ENCODE data around the gene ENOPH1.

ENOPH1 gene

GRCh38 chr4:82437285-82438005, 7.1 kb downstream of the ENOPH1 start:
- H3K9me3 ChIP-seq (ENCODE audit: control insufficient read depth, insufficient read depth, low read depth, low read length): no peaks in the 10 kb centered on the region
- H3K4me1 ChIP-seq (ENCODE audit: control insufficient read depth, insufficient read depth, low read length): no peaks in the 10 kb centered on the region
- ChIA-PET CTCF (no interaction called here), POLR2A (interaction anchor here (1.1 to 1.6 kb wide), 2 partner anchors 8 to 63 kb away, joined by 6 to 7 read pairs; partner anchors contain the start of gene HNRNPD)
- no peak overlapping the region for H3K27ac ChIP-seq (ENCODE audit: extremely low read depth, low read depth, low read length)
- peaks cover 0 to 13% of the 10 kb centered on the region in 2 experiments; a peak in 2 of 3 replicates for H3K36me3 ChIP-seq (ENCODE audit: control insufficient read depth in 2 of 2, insufficient read depth in 1 of 2, low read length in 2 of 2)
- no peak overlapping the region for H3K4me3 ChIP-seq (ENCODE audit: low read depth, low read length)
- TF ChIP-seq ZNF791 (tag by site-specific recombination; IDR thresholded peaks at IDR 0.05) (no peak), ZEB2 (tag by site-specific recombination; IDR thresholded peaks at IDR 0.05) (no peak), PRDM4 (tag by site-specific recombination; IDR thresholded peaks at IDR 0.05) (no peak), ZFHX2 (tag by site-specific recombination; conservative IDR thresholded peaks at IDR 0.05) (0 out of 2 replicates have a peak, but pooled peaks have one; percentile 12), ZNF555 (tag by site-specific recombination; conservative IDR thresholded peaks at IDR 0.05) (no peak), ZNF280D (tag by site-specific recombination; IDR thresholded peaks at IDR 0.05) (no peak), ZNF202 (tag by site-specific recombination; IDR thresholded peaks at IDR 0.05; ENCODE audit: borderline replicate concordance) (no peak), ZNF518A (tag by site-specific recombination; conservative IDR thresholded peaks at IDR 0.05; ENCODE audit: low read depth) (no peak), ZNF19 (tag by site-specific recombination; IDR thresholded peaks at IDR 0.05; ENCODE audit: low read depth) (no peak), ZNF16 (tag by site-specific recombination; IDR thresholded peaks at IDR 0.05; ENCODE audit: low read depth) (no peak), ZSCAN5A (tag by site-specific recombination; IDR thresholded peaks at IDR 0.05) (no peak), ZNF785 (tag by site-specific recombination; IDR thresholded peaks at IDR 0.05) (no peak), ZBTB44 (tag by site-specific recombination; IDR thresholded peaks at IDR 0.05) (0 out of 2 replicates have a peak, but pooled peaks have one; percentile 44), REPIN1 (tag by site-specific recombination; IDR thresholded peaks at IDR 0.05; ENCODE audit: low read depth) (no peak), ZNF76 (tag by site-specific recombination; IDR thresholded peaks at IDR 0.05; ENCODE audit: borderline replicate concordance, low read depth) (no peak), ZIC2 (tag by site-specific recombination; IDR thresholded peaks at IDR 0.05) (peak; percentile 79)
- TF ChIP-seq, protein P1, sequence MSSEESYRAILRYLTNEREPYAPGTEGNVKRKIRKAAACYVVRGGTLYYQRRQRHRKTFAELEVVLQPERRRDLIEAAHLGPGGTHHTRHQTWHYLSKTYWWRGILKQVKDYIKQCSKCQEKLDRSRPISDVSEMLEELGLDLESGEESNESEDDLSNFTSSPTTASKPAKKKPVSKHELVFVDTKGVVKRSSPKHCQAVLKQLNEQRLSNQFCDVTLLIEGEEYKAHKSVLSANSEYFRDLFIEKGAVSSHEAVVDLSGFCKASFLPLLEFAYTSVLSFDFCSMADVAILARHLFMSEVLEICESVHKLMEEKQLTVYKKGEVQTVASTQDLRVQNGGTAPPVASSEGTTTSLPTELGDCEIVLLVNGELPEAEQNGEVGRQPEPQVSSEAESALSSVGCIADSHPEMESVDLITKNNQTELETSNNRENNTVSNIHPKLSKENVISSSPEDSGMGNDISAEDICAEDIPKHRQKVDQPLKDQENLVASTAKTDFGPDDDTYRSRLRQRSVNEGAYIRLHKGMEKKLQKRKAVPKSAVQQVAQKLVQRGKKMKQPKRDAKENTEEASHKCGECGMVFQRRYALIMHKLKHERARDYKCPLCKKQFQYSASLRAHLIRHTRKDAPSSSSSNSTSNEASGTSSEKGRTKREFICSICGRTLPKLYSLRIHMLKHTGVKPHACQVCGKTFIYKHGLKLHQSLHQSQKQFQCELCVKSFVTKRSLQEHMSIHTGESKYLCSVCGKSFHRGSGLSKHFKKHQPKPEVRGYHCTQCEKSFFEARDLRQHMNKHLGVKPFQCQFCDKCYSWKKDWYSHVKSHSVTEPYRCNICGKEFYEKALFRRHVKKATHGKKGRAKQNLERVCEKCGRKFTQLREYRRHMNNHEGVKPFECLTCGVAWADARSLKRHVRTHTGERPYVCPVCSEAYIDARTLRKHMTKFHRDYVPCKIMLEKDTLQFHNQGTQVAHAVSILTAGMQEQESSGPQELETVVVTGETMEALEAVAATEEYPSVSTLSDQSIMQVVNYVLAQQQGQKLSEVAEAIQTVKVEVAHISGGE (tag by site-specific recombination; conservative IDR thresholded peaks at IDR 0.05; ENCODE audit: low read depth): no peak

All from HEK293 (cell line).